CD4-positive, alpha-beta T cell treated with Interleukin-17A for 1 hour (primary cell): Measurements from ENCODE around the gene THRA.
A peak's percentile ranks its signal among the peaks of the same experiment; 100 is the strongest.

ENCODE experiments used
- DNase-seq: peaks from one replicate; pipeline ENCODE4 v3.0.0-alpha.2; 2020

The THRA gene, protein sequence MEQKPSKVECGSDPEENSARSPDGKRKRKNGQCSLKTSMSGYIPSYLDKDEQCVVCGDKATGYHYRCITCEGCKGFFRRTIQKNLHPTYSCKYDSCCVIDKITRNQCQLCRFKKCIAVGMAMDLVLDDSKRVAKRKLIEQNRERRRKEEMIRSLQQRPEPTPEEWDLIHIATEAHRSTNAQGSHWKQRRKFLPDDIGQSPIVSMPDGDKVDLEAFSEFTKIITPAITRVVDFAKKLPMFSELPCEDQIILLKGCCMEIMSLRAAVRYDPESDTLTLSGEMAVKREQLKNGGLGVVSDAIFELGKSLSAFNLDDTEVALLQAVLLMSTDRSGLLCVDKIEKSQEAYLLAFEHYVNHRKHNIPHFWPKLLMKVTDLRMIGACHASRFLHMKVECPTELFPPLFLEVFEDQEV

DNA sequence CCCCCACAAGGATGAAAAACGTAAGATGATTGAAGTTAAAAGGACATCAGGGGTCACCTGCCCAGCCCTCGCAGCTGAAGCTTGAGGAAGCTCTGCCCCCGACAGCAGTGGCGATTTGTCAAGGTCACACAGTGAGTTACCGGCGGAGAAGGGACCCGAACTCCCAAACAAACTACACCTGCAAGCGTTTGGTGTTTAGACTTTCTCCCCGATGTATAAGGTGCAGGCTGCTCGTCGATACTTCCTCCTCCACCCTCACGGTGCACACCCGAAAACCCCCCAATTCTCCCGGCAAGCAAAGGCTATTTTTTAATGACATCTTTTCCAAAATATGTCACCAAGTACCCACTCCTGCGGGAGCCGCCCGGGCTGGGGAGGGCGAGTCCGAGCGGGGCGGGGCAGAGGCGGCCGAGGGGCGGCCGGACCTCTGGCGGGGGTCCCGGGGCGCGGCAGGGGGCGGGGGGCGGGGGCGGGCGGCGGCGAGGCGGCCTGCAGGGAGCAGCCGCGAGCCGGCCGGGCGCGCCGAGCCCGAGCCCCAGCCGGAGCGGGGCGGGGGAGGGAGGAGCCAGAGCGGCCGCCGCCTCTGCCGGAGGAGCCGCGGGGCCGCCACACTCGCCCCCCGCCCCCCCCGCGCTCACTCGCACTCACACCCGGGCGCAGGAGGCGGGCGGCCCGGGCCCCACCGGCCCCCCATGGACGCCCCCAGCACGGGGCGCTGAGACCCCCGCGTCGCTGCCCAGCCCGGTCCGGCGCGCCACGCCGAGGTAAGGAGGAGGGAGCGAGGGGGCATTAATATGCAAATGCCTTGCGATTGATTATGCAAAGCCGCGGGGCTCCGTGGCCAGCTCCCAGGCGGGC is at the start of gene THRA:
Gene THRA (plus strand): TSS at position 637 of the 858 bp plus-strand sequence. CDS start 11,524 bp downstream, outside the sequence.
- DNase-seq, result peak; percentile 69

DNA sequence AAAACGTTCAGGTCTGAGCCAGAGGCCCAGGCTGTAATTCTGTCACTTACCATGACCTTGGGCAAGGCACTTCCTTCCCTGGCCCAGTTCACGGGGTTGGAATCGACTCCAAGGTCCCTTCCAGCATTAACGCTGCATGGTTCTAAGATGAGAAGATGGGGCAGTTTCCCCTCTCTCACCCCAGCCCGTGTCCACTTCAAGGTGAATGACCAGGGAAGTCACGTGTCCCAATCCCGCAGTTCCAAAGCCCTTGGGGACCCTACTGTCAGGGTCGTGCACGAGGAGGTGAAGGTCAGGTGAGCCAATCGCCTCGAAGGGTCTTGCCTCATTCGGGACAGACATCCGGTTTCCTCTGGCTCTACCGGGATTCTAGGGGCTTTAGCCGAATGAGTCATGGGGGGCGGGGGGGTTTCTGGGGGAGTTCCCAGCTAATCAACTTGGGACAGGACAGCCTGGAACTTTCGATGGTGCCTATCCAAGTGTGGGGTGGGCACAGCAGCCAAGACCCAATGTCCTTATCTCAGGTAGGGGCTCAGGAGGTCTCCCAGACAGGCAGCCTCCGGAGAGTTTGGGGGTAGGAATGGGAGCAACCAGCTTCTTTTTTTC is 48.3 kb upstream of the THRA start:
- no peak for DNase-seq

DNA sequence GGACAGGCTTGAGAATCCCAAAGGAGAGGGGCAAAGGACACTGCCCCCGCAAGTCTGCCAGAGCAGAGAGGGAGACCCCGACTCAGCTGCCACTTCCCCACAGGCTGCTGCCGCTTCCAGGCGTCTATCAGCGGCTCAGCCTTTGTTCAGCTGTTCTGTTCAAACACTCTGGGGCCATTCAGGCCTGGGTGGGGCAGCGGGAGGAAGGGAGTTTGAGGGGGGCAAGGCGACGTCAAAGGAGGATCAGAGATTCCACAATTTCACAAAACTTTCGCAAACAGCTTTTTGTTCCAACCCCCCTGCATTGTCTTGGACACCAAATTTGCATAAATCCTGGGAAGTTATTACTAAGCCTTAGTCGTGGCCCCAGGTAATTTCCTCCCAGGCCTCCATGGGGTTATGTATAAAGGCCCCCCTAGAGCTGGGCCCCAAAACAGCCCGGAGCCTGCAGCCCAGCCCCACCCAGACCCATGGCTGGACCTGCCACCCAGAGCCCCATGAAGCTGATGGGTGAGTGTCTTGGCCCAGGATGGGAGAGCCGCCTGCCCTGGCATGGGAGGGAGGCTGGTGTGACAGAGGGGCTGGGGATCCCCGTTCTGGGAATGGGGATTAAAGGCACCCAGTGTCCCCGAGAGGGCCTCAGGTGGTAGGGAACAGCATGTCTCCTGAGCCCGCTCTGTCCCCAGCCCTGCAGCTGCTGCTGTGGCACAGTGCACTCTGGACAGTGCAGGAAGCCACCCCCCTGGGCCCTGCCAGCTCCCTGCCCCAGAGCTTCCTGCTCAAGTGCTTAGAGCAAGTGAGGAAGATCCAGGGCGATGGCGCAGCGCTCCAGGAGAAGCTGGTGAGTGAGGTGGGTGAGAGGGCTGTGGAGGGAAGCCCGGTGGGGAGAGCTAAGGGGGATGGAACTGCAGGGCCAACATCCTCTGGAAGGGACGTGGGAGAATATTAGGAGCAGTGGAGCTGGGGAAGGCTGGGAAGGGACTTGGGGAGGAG is 47.5 kb upstream of the THRA start, which contains the start of gene CSF3:
Gene CSF3 (plus strand): TSS at position 436 of the 993 bp plus-strand sequence. CDS start 35 bp downstream, at position 471.
- DNase-seq, result no peak

DNA sequence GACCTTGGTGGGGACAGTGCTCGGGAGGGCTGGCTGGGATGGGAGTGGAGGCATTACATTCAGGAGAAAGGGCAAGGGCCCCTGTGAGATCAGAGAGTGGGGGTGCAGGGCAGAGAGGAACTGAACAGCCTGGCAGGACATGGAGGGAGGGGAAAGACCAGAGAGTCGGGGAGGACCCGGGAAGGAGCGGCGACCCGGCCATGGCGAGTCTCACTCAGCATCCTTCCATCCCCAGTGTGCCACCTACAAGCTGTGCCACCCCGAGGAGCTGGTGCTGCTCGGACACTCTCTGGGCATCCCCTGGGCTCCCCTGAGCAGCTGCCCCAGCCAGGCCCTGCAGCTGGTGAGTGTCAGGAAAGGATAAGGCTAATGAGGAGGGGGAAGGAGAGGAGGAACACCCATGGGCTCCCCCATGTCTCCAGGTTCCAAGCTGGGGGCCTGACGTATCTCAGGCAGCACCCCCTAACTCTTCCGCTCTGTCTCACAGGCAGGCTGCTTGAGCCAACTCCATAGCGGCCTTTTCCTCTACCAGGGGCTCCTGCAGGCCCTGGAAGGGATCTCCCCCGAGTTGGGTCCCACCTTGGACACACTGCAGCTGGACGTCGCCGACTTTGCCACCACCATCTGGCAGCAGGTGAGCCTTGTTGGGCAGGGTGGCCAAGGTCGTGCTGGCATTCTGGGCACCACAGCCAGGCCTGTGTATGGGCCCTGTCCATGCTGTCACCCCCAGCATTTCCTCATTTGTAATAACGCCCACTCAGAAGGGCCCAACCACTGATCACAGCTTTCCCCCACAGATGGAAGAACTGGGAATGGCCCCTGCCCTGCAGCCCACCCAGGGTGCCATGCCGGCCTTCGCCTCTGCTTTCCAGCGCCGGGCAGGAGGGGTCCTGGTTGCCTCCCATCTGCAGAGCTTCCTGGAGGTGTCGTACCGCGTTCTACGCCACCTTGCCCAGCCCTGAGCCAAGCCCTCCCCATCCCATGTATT is 46.5 kb upstream of the THRA start:
- DNase-seq, result no peak

DNA sequence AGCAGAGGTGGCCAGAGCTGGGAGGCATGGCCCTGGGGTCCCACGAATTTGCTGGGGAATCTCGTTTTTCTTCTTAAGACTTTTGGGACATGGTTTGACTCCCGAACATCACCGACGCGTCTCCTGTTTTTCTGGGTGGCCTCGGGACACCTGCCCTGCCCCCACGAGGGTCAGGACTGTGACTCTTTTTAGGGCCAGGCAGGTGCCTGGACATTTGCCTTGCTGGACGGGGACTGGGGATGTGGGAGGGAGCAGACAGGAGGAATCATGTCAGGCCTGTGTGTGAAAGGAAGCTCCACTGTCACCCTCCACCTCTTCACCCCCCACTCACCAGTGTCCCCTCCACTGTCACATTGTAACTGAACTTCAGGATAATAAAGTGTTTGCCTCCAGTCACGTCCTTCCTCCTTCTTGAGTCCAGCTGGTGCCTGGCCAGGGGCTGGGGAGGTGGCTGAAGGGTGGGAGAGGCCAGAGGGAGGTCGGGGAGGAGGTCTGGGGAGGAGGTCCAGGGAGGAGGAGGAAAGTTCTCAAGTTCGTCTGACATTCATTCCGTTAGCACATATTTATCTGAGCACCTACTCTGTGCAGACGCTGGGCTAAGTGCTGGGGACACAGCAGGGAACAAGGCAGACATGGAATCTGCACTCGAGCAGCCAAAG is 45.2 kb upstream of the THRA start:
- no peak for DNase-seq

DNA sequence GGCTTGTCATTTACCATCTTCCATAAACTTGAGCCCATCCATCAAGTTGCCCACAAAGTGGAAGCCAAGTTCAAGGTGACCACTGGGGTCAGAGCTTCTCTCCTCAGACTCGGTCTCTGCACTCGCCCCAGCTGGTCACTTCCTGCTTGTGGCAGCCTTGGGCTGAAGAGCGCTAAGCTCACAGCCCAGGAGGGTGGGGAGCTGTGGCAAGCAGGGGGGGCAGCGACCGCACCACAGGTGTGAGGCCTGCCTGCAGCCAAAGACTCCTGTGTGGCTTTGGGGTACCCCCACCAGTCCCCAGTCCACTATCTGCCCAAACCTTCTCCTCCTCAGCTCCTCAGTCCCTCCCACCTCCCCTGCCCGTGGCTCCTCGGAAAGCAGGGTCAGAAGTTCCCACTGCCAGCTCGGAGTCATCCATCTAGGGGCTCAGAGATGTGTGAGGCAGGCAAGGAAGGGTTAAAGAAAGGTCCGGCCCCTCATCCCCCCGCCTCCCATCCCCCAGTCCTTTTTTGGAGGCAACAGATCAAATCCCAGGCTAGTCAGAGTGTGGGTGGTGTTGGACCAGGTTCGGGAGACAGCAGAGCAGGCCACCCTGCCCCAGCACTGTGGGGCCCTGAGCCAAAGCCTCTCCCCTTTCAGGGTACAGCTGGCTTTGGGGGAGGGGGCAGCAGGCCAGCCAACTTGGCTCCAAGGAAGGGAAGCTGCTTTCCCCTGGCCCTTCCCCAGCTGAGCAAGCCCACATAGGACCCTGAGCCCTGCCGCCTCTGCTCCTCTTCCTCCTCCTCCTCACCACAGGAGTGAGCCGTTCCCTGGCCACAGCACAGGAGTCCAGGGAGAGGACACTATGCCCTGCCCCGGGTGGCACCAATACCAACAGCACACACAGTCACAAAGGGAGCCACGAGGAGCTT is 44.3 kb upstream of the THRA start:
- DNase-seq, result no peak

DNA sequence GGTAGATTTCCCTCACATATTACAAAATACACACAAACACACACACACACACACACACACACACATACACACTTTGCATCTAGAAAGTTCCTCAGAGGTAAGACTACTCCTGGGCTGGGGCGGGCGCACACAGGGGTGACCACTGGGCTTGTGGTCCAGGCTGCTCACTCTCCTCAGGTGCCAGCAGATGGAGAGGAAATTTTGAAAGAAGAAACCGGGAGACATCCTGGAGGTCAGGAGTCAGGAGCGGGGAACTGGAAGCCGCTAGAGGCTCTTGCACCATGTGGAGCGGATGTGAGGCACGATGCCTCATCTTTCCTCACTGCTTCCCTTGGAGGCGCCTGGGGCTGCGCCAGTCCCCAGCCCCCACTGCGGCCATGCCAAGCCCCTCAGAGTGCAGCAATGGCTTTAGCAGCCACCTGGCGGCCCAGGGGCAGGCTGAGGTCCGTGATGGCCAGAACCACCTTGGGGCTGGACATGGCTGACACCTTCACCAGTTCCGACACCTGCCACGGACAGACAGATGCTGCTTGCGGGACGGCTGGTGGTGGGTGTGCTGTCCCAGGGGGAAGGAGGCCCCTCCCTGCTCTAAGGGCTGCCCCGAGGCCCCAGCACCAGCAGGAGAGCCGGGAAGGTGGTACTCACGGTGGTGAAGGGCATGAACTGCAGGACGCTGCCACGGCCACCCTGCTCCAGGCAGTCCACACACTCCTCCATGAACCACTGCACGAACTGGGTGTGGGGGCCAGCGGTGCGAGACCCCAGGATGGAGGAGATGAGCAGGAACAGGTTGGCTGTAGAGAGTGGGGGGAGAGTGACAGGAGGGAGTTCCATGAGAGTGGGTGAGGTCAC is 43.4 kb upstream of the THRA start:
- DNase-seq, result no peak

DNA sequence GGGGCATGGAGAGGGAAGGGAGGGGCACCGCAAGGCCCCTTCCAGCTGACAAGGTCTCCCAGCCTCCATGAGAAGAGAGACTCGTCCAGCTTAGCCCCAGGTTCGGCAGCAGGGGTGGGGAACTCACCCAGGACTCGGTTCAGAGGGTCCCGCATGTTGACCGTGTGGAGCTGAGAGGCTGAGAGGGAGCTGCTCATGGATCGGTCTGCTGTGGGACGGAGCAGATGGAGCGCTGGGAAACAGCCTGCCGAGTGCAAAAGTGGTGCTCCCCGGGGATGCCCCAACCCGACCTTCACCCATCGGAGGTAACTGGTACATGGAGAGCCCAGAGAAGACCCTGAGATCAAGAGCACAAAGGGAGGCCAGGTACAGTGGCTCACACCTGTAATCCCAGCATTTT is 42.6 kb upstream of the THRA start:
- no peak for DNase-seq

DNA sequence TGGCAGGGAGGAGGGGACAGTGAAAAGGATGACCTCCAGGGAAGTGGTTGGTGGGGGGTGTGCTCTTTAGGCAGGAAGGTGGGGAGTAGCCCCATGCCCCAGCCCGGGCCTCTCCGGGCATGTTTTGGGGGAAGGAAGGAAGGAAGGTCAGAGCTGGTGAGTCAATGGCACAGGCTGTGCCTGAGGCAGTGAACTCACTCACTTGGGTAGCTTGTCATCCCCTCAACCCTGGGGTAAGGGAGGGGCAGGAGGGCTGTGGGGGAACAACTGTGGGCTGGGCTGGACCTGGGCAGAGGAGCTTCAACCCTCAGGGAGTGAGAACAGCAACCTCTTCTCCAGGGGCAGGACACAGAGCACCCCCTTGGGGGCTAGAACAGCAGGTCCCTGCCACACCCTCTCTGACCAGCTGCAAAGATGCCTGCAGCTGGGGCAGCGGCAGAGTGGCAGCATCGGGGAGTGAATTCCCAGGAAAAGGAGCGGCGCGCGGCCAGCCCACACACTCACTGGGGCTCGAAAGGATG is 41.3 kb upstream of the THRA start:
- no peak for DNase-seq

DNA sequence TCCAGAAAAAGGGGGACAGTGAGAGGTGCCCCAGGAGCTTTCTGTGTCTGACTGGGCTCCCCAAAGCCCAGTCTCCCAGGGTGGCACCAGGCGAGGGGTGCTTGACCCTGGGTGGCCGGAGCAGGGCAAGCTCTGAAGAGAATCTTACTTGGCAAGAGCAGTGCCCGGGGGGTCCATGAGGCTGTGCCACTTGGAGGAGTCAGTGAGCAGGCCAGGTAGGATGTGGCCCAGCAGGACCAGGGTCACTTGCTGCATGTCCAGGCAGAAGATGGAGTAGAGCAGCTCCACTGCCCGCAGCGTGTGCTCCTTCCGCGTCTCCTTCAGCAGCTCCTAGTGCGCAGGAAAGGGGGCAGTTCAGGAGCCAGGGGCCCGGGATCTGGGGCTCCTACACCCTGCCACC is 40.3 kb upstream of the THRA start:
- no peak for DNase-seq

DNA sequence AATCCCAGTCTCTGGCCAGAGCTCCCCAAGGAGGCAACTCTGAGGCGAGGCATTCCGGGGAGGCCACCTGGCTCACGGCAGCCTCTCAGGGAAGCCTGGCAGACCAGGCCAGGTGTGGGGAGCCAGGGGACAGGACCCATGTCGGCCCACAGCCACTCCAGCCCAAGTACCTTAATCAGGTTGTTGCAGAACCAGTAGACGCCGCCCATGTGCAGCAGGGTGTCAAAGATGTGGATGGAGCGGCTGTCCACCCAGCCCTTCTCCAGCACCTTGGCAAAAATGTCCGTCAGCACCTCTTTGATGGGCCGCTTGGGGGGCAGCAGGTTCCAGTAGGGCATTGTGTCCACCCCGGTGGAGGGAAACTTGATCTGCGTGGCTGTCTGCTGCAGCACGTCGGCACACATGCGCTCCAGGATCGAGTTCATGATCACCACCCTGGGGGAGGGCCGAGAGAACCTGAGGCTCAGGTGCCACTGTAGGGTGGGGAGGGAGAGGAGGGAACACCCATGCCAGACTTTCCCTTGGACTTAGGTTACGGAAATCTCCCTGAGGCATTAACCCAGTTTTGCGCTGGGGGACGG is 39.7 kb upstream of the THRA start:
- no peak for DNase-seq

DNA sequence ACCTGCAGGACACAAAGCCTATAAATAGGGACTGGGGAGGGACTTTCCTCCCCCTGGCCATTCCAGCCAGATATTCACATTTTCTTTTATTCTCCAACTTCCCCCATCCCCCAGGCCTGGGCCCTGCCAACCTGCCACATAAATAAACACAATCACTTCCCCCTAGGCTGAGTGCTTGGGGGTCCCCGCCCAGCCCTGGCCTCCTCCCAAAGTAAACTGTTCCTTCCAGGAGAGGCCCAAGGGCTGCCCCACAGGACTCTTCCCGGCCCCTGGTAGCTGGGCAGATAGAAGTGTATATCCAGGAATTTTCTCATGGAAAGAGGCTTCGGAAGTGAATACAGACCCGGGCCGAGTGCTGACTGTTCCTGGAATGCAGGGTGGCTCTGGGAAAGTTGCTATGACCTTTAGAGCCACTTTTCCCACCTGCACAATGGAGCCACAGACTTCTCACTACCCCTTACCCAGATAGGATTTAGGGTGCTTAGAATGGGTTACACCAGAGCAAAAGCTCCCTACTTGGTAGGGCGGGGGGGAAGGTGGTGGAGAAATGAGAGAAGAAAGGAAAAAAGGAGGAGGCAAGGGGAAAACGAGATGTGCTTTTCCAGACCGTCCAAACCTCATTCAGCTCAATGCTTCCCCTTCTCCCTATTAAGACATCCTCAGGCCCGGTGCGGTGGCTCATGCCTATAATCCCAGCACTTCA is 39.0 kb upstream of the THRA start:
- no peak for DNase-seq

DNA sequence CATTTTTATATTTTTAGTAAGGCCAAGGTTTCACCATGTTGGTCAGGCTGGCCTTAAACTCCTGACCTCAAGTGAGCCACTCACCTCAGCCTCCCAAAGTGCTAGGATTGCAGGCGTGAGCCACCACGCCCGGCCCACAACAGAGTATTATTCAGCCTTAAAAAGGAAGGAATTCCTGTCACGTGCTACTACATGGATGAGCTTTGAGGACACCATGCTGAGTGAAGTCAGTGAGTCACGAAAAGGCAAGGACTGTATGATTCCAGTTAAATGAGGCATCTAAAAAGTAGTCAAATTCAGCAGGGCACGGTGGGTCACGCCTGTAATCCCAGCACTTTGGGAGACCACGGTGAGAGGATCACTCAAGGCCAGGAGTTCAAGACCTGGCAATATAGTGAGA is 37.9 kb upstream of the THRA start:
- DNase-seq, result no peak

DNA sequence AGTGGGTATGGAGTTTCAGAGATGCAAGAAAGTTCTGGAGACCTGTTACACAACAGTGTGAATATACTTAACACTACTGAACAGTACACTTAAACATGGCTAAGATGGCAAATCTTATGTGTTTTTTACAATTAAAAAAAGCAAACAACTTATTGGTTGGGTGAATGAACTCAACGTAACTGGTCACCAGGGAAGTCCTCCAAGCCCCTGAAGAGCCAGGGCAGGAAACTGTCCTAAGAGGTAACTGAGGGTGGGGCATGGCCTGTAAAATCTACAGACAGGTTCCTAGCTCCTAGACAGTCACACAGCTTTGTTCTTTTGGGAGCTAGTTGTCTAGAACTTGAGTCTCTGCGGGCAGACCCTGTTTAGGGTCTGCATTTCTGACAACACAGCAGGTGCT is 37.2 kb upstream of the THRA start:
- no peak for DNase-seq

DNA sequence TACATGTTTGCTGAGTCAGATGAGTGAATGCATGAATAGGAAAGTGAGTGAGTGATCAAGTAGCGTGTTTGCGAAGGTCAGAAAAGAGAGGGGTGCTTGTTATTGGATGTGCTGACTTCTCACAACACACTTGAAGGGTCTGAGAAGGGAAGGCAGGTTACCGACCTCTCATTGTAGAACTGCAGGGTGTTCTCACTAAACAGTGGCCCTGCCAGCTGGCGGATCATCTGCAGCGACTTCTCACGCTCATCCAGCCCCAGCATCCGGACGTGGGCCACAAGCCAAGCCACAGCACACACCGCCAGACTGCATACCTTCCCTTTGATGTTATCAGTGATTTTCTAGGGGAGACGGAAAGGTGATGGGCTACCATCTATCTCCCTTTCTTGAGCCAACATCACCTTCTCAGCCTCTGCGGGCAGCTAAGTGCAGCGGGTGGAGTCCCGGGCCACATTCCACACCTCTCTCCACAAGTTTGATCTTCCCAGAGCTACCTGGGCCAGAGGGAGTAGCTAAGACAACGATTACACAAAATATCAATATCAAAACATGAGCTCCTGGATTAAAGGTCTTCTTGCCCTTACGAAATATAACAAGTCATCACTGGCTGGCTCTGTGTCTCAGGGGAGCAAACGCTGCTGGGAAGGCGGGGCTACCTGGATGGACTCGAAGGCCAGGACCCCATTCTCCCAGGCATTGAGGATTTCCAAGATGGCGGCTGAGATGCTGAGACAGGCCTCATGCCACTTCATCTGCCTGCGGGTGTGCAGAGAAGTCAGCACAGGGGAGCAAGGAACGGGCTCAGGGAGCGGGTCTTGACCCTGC is 36.6 kb upstream of the THRA start:
- peak; percentile 47 for DNase-seq
